ENCODE results near the gene ROBO2. TPM values are rescaled to one million over a fixed set of nuclear protein-coding genes. Genes with fewer than 3 reads are reported as not detected.

Gene ROBO2
- total and polyA plus RNA-seq, 12 donors, result 0.04 to 3.5 (median 0.34) TPM; not detected in 3

DNA sequence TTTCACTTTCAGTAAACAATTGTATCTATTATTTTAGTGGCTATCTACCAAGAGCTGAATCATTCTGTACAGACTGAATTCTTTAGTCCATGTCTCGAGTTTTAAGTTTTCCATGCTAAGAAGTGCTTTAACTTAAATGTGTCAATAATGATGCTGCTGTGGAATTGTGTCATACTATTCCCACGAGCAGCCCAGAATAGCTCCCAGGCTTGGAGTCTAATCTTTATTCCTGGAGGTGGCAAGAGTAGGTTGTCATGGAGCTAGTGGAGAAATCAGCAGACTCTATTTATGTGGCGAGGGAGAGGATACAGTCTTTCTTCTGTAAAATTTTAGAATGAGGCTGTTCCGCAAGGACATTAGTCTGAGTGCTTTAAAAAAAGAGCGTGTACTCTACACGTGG, 207.2 kb downstream of the ROBO2 start:
- TF ChIP-seq, protein P1, sequence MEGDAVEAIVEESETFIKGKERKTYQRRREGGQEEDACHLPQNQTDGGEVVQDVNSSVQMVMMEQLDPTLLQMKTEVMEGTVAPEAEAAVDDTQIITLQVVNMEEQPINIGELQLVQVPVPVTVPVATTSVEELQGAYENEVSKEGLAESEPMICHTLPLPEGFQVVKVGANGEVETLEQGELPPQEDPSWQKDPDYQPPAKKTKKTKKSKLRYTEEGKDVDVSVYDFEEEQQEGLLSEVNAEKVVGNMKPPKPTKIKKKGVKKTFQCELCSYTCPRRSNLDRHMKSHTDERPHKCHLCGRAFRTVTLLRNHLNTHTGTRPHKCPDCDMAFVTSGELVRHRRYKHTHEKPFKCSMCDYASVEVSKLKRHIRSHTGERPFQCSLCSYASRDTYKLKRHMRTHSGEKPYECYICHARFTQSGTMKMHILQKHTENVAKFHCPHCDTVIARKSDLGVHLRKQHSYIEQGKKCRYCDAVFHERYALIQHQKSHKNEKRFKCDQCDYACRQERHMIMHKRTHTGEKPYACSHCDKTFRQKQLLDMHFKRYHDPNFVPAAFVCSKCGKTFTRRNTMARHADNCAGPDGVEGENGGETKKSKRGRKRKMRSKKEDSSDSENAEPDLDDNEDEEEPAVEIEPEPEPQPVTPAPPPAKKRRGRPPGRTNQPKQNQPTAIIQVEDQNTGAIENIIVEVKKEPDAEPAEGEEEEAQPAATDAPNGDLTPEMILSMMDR (IDR thresholded peaks at IDR 0.05), result no peak
- Histone ChIP-seq H3K9me3 (no peaks in the 10 kb centered on the region), H3K4me3 (no peak overlapping the region), H3K36me3 (no peaks in the 10 kb centered on the region), H3K27me3 (no peaks in the 10 kb centered on the region), H3K27ac (no peak overlapping the region), H3K4me1 (no peaks in the 10 kb centered on the region)
- ATAC-seq (peak in 2 of 8 donors; percentile 57 to 81), DNase-seq (no peak)
- WGBS, 2 donors, result 30 to 35% methylated on average over 6 of the region's 6 CpGs
- intact Hi-C loops (cut with DNase I), result no loop called here

DNA sequence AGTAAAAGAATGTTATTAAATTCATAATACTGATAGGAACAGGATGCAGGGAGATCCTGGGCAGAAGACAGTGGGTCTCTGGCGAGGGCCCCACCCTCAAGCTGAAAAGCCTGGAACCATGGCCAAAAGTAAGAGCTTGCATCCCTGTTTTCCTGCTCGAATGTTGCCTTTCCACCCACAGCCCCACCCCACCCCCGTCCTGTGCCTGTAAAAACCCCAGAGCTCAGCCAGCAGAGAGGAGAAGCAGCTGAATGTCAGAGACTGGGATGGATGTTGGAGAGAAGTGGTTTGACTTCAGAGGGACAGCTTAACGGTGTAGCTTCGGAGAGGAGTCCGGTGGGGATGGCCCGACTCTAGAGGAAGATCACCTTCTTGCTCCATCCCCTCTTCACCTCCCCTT, 207.9 kb downstream of the ROBO2 start:
- no peak for DNase-seq
- intact Hi-C loops (cut with DNase I), result no loop called here
- H3K4me3 ChIP-seq, result no peak overlapping the region
- H3K27ac ChIP-seq, result no peak overlapping the region
- H3K9me3 ChIP-seq, result no peaks in the 10 kb centered on the region
- TF ChIP-seq, protein P1 (IDR thresholded peaks at IDR 0.05), result no peak
- no peaks in the 10 kb centered on the region for H3K36me3 ChIP-seq
- no peaks in the 10 kb centered on the region for H3K27me3 ChIP-seq
- ATAC-seq, result no peak
- H3K4me1 ChIP-seq, result no peaks in the 10 kb centered on the region
- WGBS, 2 donors, result 67 to 71% methylated on average over 7 of the region's 7 CpGs

DNA sequence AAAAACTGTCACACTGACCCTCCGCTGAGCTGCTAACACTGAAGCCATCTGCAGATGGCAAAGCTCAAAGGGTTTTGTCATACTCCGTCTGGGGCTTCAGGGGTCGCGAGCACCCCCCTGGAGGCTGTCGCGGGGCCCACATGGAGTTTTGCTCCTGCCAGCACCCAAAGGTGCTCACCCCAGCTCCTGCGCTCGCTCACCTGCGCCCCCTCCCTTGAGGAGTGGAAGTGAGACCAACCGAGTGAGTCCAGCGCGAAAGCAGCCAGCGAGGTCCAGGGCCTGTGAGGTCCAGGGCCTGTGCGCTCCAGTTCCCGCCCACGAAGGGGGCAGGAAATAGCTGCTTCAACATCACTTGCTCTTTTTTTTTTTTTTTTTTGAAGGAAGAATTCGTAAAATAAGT, 208.5 kb downstream of the ROBO2 start:
- TF ChIP-seq, protein P1 (IDR thresholded peaks at IDR 0.05), result no peak
- DNase-seq (no peak), ATAC-seq (no peak)
- Histone ChIP-seq H3K27ac (no peak overlapping the region), H3K27me3 (no peaks in the 10 kb centered on the region), H3K9me3 (no peaks in the 10 kb centered on the region), H3K4me1 (no peaks in the 10 kb centered on the region), H3K36me3 (no peaks in the 10 kb centered on the region), H3K4me3 (no peak overlapping the region)
- intact Hi-C loops (cut with DNase I), result no loop called here
- WGBS, 2 donors, result 88 to 91% methylated on average over 17 of the region's 17 CpGs

DNA sequence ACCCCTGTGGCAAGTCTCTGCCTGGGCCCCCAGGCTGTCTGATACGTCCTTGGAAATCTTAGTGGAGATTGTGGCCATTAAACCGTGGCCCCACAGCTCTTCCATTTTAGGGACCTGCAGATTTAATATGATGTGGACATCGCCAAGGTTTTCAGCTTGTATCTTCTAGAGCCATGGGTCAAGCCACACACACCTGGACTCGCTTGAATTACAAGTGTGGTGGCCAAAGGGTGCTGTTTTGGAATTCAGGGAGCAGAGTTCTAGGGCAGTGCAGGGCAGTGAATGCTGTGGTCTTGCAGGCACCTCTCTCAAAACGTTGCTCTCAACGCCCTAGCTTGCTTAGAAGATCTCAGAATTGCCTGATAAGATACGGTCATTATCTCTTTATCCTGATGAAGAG, 211.2 kb downstream of the ROBO2 start:
- Histone ChIP-seq H3K9me3 (no peaks in the 10 kb centered on the region), H3K4me1 (no peaks in the 10 kb centered on the region), H3K36me3 (no peaks in the 10 kb centered on the region), H3K4me3 (no peak overlapping the region), H3K27me3 (no peaks in the 10 kb centered on the region), H3K27ac (no peak overlapping the region)
- 73 to 76% methylated on average over 7 of the region's 7 CpGs for WGBS, 2 donors
- DNase-seq (no peak), ATAC-seq (no peak)
- TF ChIP-seq, protein P1 (IDR thresholded peaks at IDR 0.05), result no peak
- intact Hi-C loops (cut with DNase I), result loop anchor here in 2 of 10 donors (10.0 kb wide), 1 partner anchor 206 kb away; the partner anchor contains the start of gene ROBO2 (in 2 of the 2)
